IMR-90 (cell line): ENCODE results near the gene CLEC10A. TPM values are rescaled to one million over a fixed set of nuclear protein-coding genes. Genes with fewer than 3 reads are reported as not detected.

ENCODE experiments used
- ATAC-seq: fragments of 200-7000 bp; cut with Tn5 transposase; 2 replicates; pipeline ENCODE4 v1.9.1; 2020; ENCODE audit warnings: low read depth, mild to moderate bottlenecking, moderate library complexity
- BruUV-seq: library from RNA; stranded (reverse); fragments of 400-500 nt; replicated peaks from 2 replicates; lab custom pipeline; 2021; lab: Mats Ljungman, UMichigan
- CTCF ChIA-PET: fragments of 300-600 bp; formaldehyde crosslinking; extraction: SDS; loops from one replicate; lab custom pipeline; 2021; ENCODE audit warnings: antibody characterized with exemption; lab: Yijun Ruan, JAX
- POLR2A ChIA-PET: fragments of 300-600 bp; sonication (Branson Sonifier 250); formaldehyde crosslinking; loops from one replicate; lab custom pipeline; 2022; ENCODE audit warnings: antibody characterized with exemption; ENCODE audit not compliant: unreplicated experiment; lab: Charles Lee
- DNase-seq: peaks from one replicate; pipeline ENCODE4 v3.0.0; 2013
- H2AFZ ChIP-seq: replicated peaks from 2 replicates; pipeline ENCODE3; 2013; ENCODE audit warnings: low read length, mild to moderate bottlenecking; ENCODE audit not compliant: poor library complexity
- H2AK5ac ChIP-seq: 2 replicates; pipeline ENCODE4 v1.6.1; 2013; ENCODE audit warnings: low read depth, low read length, inconsistent platforms
- H2AK9ac ChIP-seq: replicated peaks from 2 replicates; pipeline ENCODE3; 2013; ENCODE audit warnings: mild to moderate bottlenecking, low read depth, low read length, moderate library complexity; ENCODE audit not compliant: poor library complexity
- H2BK120ac ChIP-seq: 2 replicates; pipeline ENCODE4 v1.6.1; 2013; ENCODE audit warnings: low read depth, low read length, inconsistent platforms
- H2BK15ac ChIP-seq: 3 replicates; pipeline ENCODE4 v1.6.1; 2013; ENCODE audit warnings: low read depth, low read length, inconsistent platforms
- H2BK20ac ChIP-seq: 2 replicates; pipeline ENCODE4 v1.6.1; 2013; ENCODE audit warnings: low read depth, mild to moderate bottlenecking, inconsistent platforms, low read length, moderate library complexity
- H2BK5ac ChIP-seq: 2 replicates; pipeline ENCODE4 v1.6.1; 2013; ENCODE audit warnings: mild to moderate bottlenecking, low read depth, low read length, inconsistent platforms; ENCODE audit not compliant: poor library complexity, severe bottlenecking
- H3K14ac ChIP-seq: replicated peaks from 2 replicates; pipeline ENCODE4 v1.6.1; 2013; ENCODE audit warnings: low read depth, low read length, inconsistent platforms
- H3K18ac ChIP-seq: 2 replicates; pipeline ENCODE4 v1.6.1; 2013; ENCODE audit warnings: low read depth, low read length, control low read depth
- H3K23ac ChIP-seq: 2 replicates; pipeline ENCODE4 v1.6.1; 2013; ENCODE audit warnings: low read depth, low read length, inconsistent platforms
- H3K27ac ChIP-seq: 2 replicates; pipeline ENCODE4 v1.5.1; 2013; ENCODE audit warnings: mild to moderate bottlenecking, control low read depth, low read length; ENCODE audit not compliant: insufficient read depth
- H3K27me3 ChIP-seq: 2 replicates; pipeline ENCODE4 v1.6.1; 2013; ENCODE audit warnings: low read length; ENCODE audit not compliant: control insufficient read depth, insufficient read depth
- H3K36me3 ChIP-seq: 2 replicates; pipeline ENCODE4 v1.6.1; 2013; ENCODE audit warnings: low read length, mixed read lengths; ENCODE audit not compliant: control insufficient read depth, insufficient read depth
- H3K4ac ChIP-seq: 2 replicates; pipeline ENCODE4 v1.6.1; 2013; ENCODE audit warnings: low read depth, low read length, inconsistent platforms
- H3K4me1 ChIP-seq: 2 replicates; pipeline ENCODE4 v1.6.1; 2013; ENCODE audit warnings: low read length, mixed read lengths; ENCODE audit not compliant: control insufficient read depth, insufficient read depth
- H3K4me2 ChIP-seq: 2 replicates; pipeline ENCODE4 v1.6.1; 2013; ENCODE audit warnings: low read depth, mild to moderate bottlenecking, control low read depth, low read length, moderate library complexity
- H3K4me3 ChIP-seq: 2 replicates; pipeline ENCODE4 v1.5.1; 2013; ENCODE audit warnings: low read depth, mild to moderate bottlenecking, control low read depth, low read length, moderate library complexity; ENCODE audit not compliant: insufficient read depth
- H3K56ac ChIP-seq: 2 replicates; pipeline ENCODE4 v1.6.1; 2013; ENCODE audit warnings: low read length, inconsistent platforms; ENCODE audit not compliant: insufficient read depth; ENCODE audit errors: extremely low read depth
- H3K79me1 ChIP-seq, 2 experiments: 2 replicates each; pipeline ENCODE4 v1.6.1; 2013; ENCODE audit warnings: low read length in 2 of 2, inconsistent platforms in 1 of 2, low read depth in 1 of 2
- H3K9ac ChIP-seq: 2 replicates; pipeline ENCODE4 v1.6.1; 2013; ENCODE audit warnings: low read depth, low read length, control low read depth
- H3K9me1 ChIP-seq: 2 replicates; pipeline ENCODE4 v1.6.1; 2013; ENCODE audit warnings: low read length, inconsistent platforms; ENCODE audit not compliant: insufficient read depth
- H3K9me3 ChIP-seq: 2 replicates; pipeline ENCODE4 v1.6.1; 2013; ENCODE audit warnings: low read length; ENCODE audit not compliant: control insufficient read depth, insufficient read depth
- H4K20me1 ChIP-seq: 2 replicates; pipeline ENCODE4 v1.6.1; 2013; ENCODE audit warnings: low read length, inconsistent platforms; ENCODE audit not compliant: insufficient read depth
- H4K5ac ChIP-seq: 2 replicates; pipeline ENCODE4 v1.6.1; 2013; ENCODE audit warnings: mild to moderate bottlenecking, low read depth, low read length, control low read depth
- H4K8ac ChIP-seq, 2 experiments: 2 replicates each; pipeline ENCODE4 v1.6.1; 2013; ENCODE audit warnings: low read depth in 2 of 2, low read length in 2 of 2, control low read depth in 1 of 2, inconsistent platforms in 1 of 2
- H4K91ac ChIP-seq: 2 replicates; pipeline ENCODE4 v1.6.1; 2013; ENCODE audit warnings: low read depth, low read length, inconsistent platforms; ENCODE audit not compliant: insufficient read depth
- BHLHE40 ChIP-seq: fragments of 150-350 bp; IDR thresholded peaks from 2 replicates; pipeline ENCODE4 v1.6.1; 2016; ENCODE audit warnings: mild to moderate bottlenecking, low read depth, low read length
- RAD21 ChIP-seq: IDR thresholded peaks from 2 replicates; pipeline ENCODE4 v1.6.1; 2012; ENCODE audit warnings: low read length, improper control_type of control experiment
- WGBS, 2 experiments: methylation state at CpG; one replicate each; pipeline versions ENCODE4 v1.1.5 to v1.1.7; 2013; ENCODE audit warnings: missing lambda C conversion rate in 2 of 2; ENCODE audit not compliant: insufficient read length in 1 of 2; ENCODE audit errors: extremely low coverage in 2 of 2; 5-methylcytosine and 5-hydroxymethylcytosine counted together
- dilution Hi-C: fragments of 300-500 bp; cut with HindIII; formaldehyde crosslinking; loops from one replicate; pipeline ENCODE4 v1.14.3; 2018; ENCODE audit warnings: low sequenced_read_pairs; ENCODE audit not compliant: unreplicated experiment
- in situ Hi-C: fragments of 300-500 bp; cut with MboI; formaldehyde crosslinking; loops from 3 replicates; pipeline ENCODE4 v1.14.3; 2019; ENCODE audit warnings: low sequenced_read_pairs, inconsistent platforms, mixed read lengths
- intact Hi-C: fragments of 100-400 bp; cut with micrococcal nuclease; formaldehyde crosslinking; loops from 2 replicates; pipeline ENCODE4 v1.10.0; 2022
- polyA plus RNA-seq, 3 experiments: library from polyadenylated mRNA; depleted of rRNA; stranded (reverse); fragments of >200 nt; gene quantifications; 2 replicates each; pipeline ENCODE4 v1.2.3, GENCODE V29; 2012; ENCODE audit warnings: low replicate concordance in 1 of 3
- total RNA-seq: library from RNA; depleted of rRNA; stranded (reverse); fragments of >200 nt; gene quantifications from 2 replicates; pipeline ENCODE4 v1.2.3, GENCODE V29; 2012
- TF ChIP-seq, protein P1 (sequence below): fragments of 150-350 bp; IDR thresholded peaks from 2 replicates; pipeline ENCODE4 v1.6.1; 2016; ENCODE audit warnings: low read depth, mild to moderate bottlenecking, low read length, moderate library complexity, borderline replicate concordance

CLEC10A gene
- total and polyA plus RNA-seq, 2 of the 4 experiments (the other 2 are of a cell fraction), result not detected

DNA sequence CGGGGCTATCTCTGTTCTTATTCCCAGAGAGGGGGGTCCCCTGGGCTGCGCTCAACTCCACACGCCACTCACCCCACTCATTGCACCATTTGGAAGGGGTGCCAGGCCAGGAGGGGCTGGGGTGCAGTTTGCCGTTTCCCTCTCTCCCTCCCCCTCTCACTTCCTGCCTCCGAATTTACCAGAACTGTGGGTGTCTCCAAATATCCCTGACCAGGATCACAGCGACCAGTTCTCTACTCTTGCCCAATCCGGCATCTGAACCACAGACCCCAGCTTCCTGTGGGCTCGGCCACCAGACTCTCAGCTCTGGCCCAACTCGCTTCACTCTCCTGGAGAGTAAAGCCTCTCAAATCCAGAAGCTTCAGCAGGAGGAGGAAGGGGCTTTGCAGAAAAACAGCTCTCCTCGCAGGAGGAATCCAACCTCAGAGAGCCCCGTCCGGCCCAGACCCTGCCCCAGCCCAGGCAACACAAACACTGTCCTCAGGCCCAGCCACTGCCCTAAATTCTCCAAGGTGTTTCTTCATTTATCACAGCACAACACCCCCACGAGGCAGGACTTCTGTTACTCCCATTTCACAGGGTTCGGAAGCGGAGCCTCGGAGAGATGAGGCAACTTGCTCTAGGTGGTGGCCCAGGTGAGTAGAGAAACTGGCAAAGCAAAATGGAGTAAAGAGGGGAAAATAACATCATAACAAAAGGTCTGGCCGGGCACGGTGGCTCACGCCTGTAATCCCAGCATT lies 35.0 kb upstream of the CLEC10A start:
- no peak overlapping the region for H4K8ac ChIP-seq
- H3K4me2 ChIP-seq, result no peak overlapping the region
- H3K9me3 ChIP-seq, result no peaks in the 10 kb centered on the region
- H2BK15ac ChIP-seq, result no peak overlapping the region
- 20% methylated on average over 2 of the region's 19 CpGs; no CpG with 5 or more reads in 1 of the 2 experiments for WGBS, 2 experiments
- no peak overlapping the region for H2BK120ac ChIP-seq
- no peaks in the 10 kb centered on the region for H3K36me3 ChIP-seq
- dilution Hi-C loops, result no loop called here
- in situ Hi-C loops, result no loop called here
- ATAC-seq (no peak), DNase-seq (no peak)
- no peak overlapping the region for H2AK5ac ChIP-seq
- intact Hi-C loops, result no loop called here
- POLR2A ChIA-PET, result no interaction called here
- no peaks in the 10 kb centered on the region for H4K20me1 ChIP-seq
- no peak overlapping the region for H3K9ac ChIP-seq
- H3K4ac ChIP-seq, result no peak overlapping the region
- CTCF ChIA-PET, result interaction anchor here (0.6 kb wide), 1 partner anchor 127 kb away, joined by 4 read pairs; no protein-coding TSS in a partner anchor
- no peak overlapping the region for H3K27ac ChIP-seq
- no peaks in the 10 kb centered on the region for H3K79me1 ChIP-seq
- no peak overlapping the region for H3K4me3 ChIP-seq
- H3K4me1 ChIP-seq, result no peaks in the 10 kb centered on the region
- no peak overlapping the region for H2AK9ac ChIP-seq
- TF ChIP-seq BHLHE40, result no peak
- TF ChIP-seq, protein P1, sequence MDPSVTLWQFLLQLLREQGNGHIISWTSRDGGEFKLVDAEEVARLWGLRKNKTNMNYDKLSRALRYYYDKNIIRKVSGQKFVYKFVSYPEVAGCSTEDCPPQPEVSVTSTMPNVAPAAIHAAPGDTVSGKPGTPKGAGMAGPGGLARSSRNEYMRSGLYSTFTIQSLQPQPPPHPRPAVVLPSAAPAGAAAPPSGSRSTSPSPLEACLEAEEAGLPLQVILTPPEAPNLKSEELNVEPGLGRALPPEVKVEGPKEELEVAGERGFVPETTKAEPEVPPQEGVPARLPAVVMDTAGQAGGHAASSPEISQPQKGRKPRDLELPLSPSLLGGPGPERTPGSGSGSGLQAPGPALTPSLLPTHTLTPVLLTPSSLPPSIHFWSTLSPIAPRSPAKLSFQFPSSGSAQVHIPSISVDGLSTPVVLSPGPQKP, result no peak
- TF ChIP-seq RAD21, result no peak
- H3K56ac ChIP-seq, result no peak overlapping the region
- BruUV-seq, result no TSS peak
- H3K14ac ChIP-seq, result no peak overlapping the region
- H3K23ac ChIP-seq, result no peak overlapping the region
- peaks cover 20% of the 10 kb centered on the region for H3K27me3 ChIP-seq
- no peak overlapping the region for H2AFZ ChIP-seq
- H4K5ac ChIP-seq, result no peak overlapping the region
- no peak overlapping the region for H3K18ac ChIP-seq
- H2BK20ac ChIP-seq, result no peak overlapping the region
- no peaks in the 10 kb centered on the region for H3K9me1 ChIP-seq
- no peak overlapping the region for H2BK5ac ChIP-seq
- H4K91ac ChIP-seq, result no peak overlapping the region
